Measurements from ENCODE around the gene PRLR. TPM values are rescaled to one million over a fixed set of nuclear protein-coding genes. Genes with fewer than 3 reads are reported as not detected.
"Not testable (repeated sequence)": the region's sequence is repeated elsewhere in the genome, so short reads cannot be mapped to it uniquely, and the experiment has no call there.

The PRLR gene
- total RNA-seq, 2 donors from 2014 or later = 6.2 to 7.9 TPM

GRCh38 chr5:35041261-35041660 lies 189.0 kb downstream of the PRLR start:
- H3K4me3 ChIP-seq = no peak overlapping the region
- no peak for DNase-seq
- no peaks in the 10 kb centered on the region for H3K9me3 ChIP-seq
- no peak for ATAC-seq
- H3K27ac ChIP-seq = no peak overlapping the region
- H3K36me3 ChIP-seq (replicated peaks in 1 of 2; ENCODE audit: insufficient read depth in 1 of 2, low read depth in 2 of 2) = no peaks in the 10 kb centered on the region
- TF ChIP-seq CTCF (IDR thresholded peaks at IDR 0.05) (no peak), POLR2A (IDR thresholded peaks at IDR 0.05) (no peak)
- H3K4me1 ChIP-seq = no peaks in the 10 kb centered on the region
- intact Hi-C loops (cut with DNase I) = no loop called here
- no peaks in the 10 kb centered on the region for H3K27me3 ChIP-seq
- WGBS, 2 donors = 36 to 47% methylated on average over 3 of the region's 3 CpGs

GRCh38 chr5:35038891-35039290 lies 191.4 kb downstream of the PRLR start:
- Histone ChIP-seq H3K36me3 (replicated peaks in 1 of 2; ENCODE audit: insufficient read depth in 1 of 2, low read depth in 2 of 2) (no peaks in the 10 kb centered on the region), H3K27ac (no peak overlapping the region), H3K27me3 (no peaks in the 10 kb centered on the region), H3K4me3 (no peak overlapping the region), H3K9me3 (no peaks in the 10 kb centered on the region), H3K4me1 (no peaks in the 10 kb centered on the region)
- no peak for ATAC-seq
- intact Hi-C loops (cut with DNase I) = no loop called here
- WGBS, 2 donors = 84 to 95% methylated on average over 2 of the region's 2 CpGs
- DNase-seq = no peak
- no peak for TF ChIP-seq CTCF (IDR thresholded peaks at IDR 0.05)
- TF ChIP-seq POLR2A (IDR thresholded peaks at IDR 0.05) = no peak

GRCh38 chr5:35036536-35036935 lies 193.8 kb downstream of the PRLR start:
- no peak overlapping the region for H3K4me3 ChIP-seq
- H3K4me1 ChIP-seq = no peaks in the 10 kb centered on the region
- H3K36me3 ChIP-seq (replicated peaks in 1 of 2; ENCODE audit: insufficient read depth in 1 of 2, low read depth in 2 of 2) = no peaks in the 10 kb centered on the region
- WGBS, 2 donors = 65 to 86% methylated on average over 4 of the region's 4 CpGs
- H3K27me3 ChIP-seq = no peaks in the 10 kb centered on the region
- no peaks in the 10 kb centered on the region for H3K9me3 ChIP-seq
- H3K27ac ChIP-seq = no peak overlapping the region
- ATAC-seq (no peak), DNase-seq (no peak)
- intact Hi-C loops (cut with DNase I) = no loop called here
- no peak for TF ChIP-seq CTCF (IDR thresholded peaks at IDR 0.05)
- TF ChIP-seq POLR2A (IDR thresholded peaks at IDR 0.05) = no peak

GRCh38 chr5:35035929-35036328 lies 194.4 kb downstream of the PRLR start:
- H3K27me3 ChIP-seq; H3K4me3 ChIP-seq; H3K27ac ChIP-seq; H3K36me3 ChIP-seq (replicated peaks in 1 of 2; ENCODE audit: insufficient read depth in 1 of 2, low read depth in 2 of 2); H3K4me1 ChIP-seq; intact Hi-C loops (cut with DNase I); DNase-seq; ATAC-seq; H3K9me3 ChIP-seq: not testable (repeated sequence)
- 67 to 78% methylated on average over 4 of the region's 4 CpGs for WGBS, 2 donors

GRCh38 chr5:35035271-35035670 lies 195.0 kb downstream of the PRLR start:
- 82 to 83% methylated on average over 3 of the region's 3 CpGs for WGBS, 2 donors

More at GRCh38 chr5:35035271-35035670, 195.0 kb downstream of the PRLR start:
- ATAC-seq (no peak), DNase-seq (no peak)
- Histone ChIP-seq H3K4me1 (no peaks in the 10 kb centered on the region), H3K27me3 (no peaks in the 10 kb centered on the region), H3K4me3 (no peak overlapping the region), H3K9me3 (no peaks in the 10 kb centered on the region), H3K27ac (no peak overlapping the region), H3K36me3 (replicated peaks in 1 of 2; ENCODE audit: insufficient read depth in 1 of 2, low read depth in 2 of 2) (no peaks in the 10 kb centered on the region)
- no peak for TF ChIP-seq POLR2A (IDR thresholded peaks at IDR 0.05)
- no peak for TF ChIP-seq CTCF (IDR thresholded peaks at IDR 0.05)
- intact Hi-C loops (cut with DNase I) = no loop called here

All from body of pancreas (tissue), 4 donors.